ENCODE data around the gene AANAT. TPM values are rescaled to one million over a fixed set of nuclear protein-coding genes. Genes with fewer than 3 reads are reported as not detected.

AANAT gene
- total RNA-seq, 1 donor from 2014 or later, result 0.55 TPM

- TF ChIP-seq CTCF (IDR thresholded peaks at IDR 0.05), result no peak
- Mint-ChIP-seq H3K4me1 (peaks cover 52% of the 10 kb centered on the region), H3K27me3 (no peaks in the 10 kb centered on the region), H3K9me3 (no peaks in the 10 kb centered on the region), H3K36me3 (ENCODE audit: low read depth) (no peaks in the 10 kb centered on the region), H3K4me3 (peak overlapping the region; percentile 83), H3K27ac (no peak overlapping the region)
- DNase-seq, result no peak
- ChIA-PET POLR2A (interaction anchor here (0.6 to 3.3 kb wide), 8 partner anchors 15 to 50 kb away, joined by 3 to 14 read pairs (median 3); partner anchors contain the start of genes AANAT and RHBDF2), CTCF (interaction anchor here (1.0 to 1.2 kb wide), 2 partner anchors 15 to 44 kb away, joined by 3 to 4 read pairs; partner anchors contain the start of gene AANAT)
- intact Hi-C loops (cut with micrococcal nuclease), result no loop called here
- no peak for ATAC-seq (ENCODE audit: low read depth)
Observed at GRCh38 chr17:76451506-76451905, 15.9 kb upstream of the AANAT start.

- Mint-ChIP-seq H3K27ac (peak overlapping the region; percentile 50), H3K4me3 (peak overlapping the region; percentile 83), H3K4me1 (peaks cover 45% of the 10 kb centered on the region), H3K27me3 (no peaks in the 10 kb centered on the region), H3K9me3 (no peaks in the 10 kb centered on the region), H3K36me3 (ENCODE audit: low read depth) (no peaks in the 10 kb centered on the region)
- intact Hi-C loops (cut with micrococcal nuclease), result loop anchor here (2.0 kb wide), 1 partner anchor 511 kb away; the partner anchor contains the start of gene FBF1
- no peak for TF ChIP-seq CTCF (IDR thresholded peaks at IDR 0.05)
- ChIA-PET CTCF (interaction anchor here (1.0 to 2.3 kb wide), 5 partner anchors 15 to 47 kb away, joined by 3 to 9 read pairs (median 4); partner anchors contain the start of gene AANAT), POLR2A (interaction anchor here (0.6 to 3.3 kb wide), 10 partner anchors 15 to 50 kb away, joined by 3 to 14 read pairs (median 3); partner anchors contain the start of genes AANAT and RHBDF2)
- DNase-seq (no peak), ATAC-seq (ENCODE audit: low read depth) (no peak)
Observed at GRCh38 chr17:76452127-76452659, 15.2 kb upstream of the AANAT start.

- ChIA-PET CTCF (interaction anchor here (1.0 to 2.3 kb wide), 10 partner anchors 10 to 68 kb away, joined by 3 to 9 read pairs (median 5); partner anchors contain the start of genes AANAT and SPHK1), POLR2A (interaction anchor here (0.7 to 3.3 kb wide), 13 partner anchors 14 to 188 kb away, joined by 3 to 14 read pairs (median 3); partner anchors contain the start of genes AANAT, RHBDF2 and UBALD2)
- Mint-ChIP-seq H3K4me1 (peaks cover 39% of the 10 kb centered on the region), H3K36me3 (ENCODE audit: low read depth) (no peaks in the 10 kb centered on the region), H3K9me3 (no peaks in the 10 kb centered on the region), H3K4me3 (peak within 1 kb of the TSS; percentile 83), H3K27me3 (no peaks in the 10 kb centered on the region), H3K27ac (peak within 1 kb of the TSS; percentile 87)
- intact Hi-C loops (cut with micrococcal nuclease), result loop anchor here (1.0 to 2.0 kb wide), 5 partner anchors 26 to 512 kb away; partner anchors contain the start of genes FBF1, FOXJ1 and RHBDF2
- DNase-seq (peak; percentile 95), ATAC-seq (ENCODE audit: low read depth) (peak; percentile 94)
- TF ChIP-seq CTCF (IDR thresholded peaks at IDR 0.05), result no peak
Observed at GRCh38 chr17:76452660-76453430, 14.6 kb upstream of the AANAT start, which contains the start of gene UBE2O. Gene UBE2O (minus strand): TSS chr17:76453152. CDS start chr17:76453141, 11 bp downstream.

GRCh38 chr17:76453431-76453743 is 14.0 kb upstream of the AANAT start:
- intact Hi-C loops (cut with micrococcal nuclease), result loop anchor here (1.0 to 2.0 kb wide), 5 partner anchors 26 to 513 kb away; partner anchors contain the start of genes FBF1, FOXJ1 and RHBDF2
- ChIA-PET CTCF (interaction anchor here (0.8 to 2.3 kb wide), 12 partner anchors 11 to 330 kb away, joined by 3 to 9 read pairs (median 4); partner anchors contain the start of genes AANAT and SPHK1), POLR2A (interaction anchor here (0.7 to 3.3 kb wide), 8 partner anchors 26 to 189 kb away, joined by 3 to 14 read pairs (median 5); partner anchors contain the start of genes RHBDF2 and UBALD2)
- Mint-ChIP-seq H3K36me3 (ENCODE audit: low read depth) (no peaks in the 10 kb centered on the region), H3K4me1 (peaks cover 33% of the 10 kb centered on the region), H3K4me3 (peak overlapping the region; percentile 81), H3K27me3 (no peaks in the 10 kb centered on the region), H3K9me3 (no peaks in the 10 kb centered on the region), H3K27ac (peak overlapping the region; percentile 87)
- ATAC-seq (ENCODE audit: low read depth), result no peak
- no peak for TF ChIP-seq CTCF (IDR thresholded peaks at IDR 0.05)
- no peak for DNase-seq
